Right atrium auricular region (tissue), 2 donors: ENCODE results near the gene SFT2D1. TPM values are rescaled to one million over a fixed set of nuclear protein-coding genes. Genes with fewer than 3 reads are reported as not detected.
A peak's percentile ranks its signal among the peaks of the same experiment; 100 is the strongest.

Experiments
- DNase-seq: peaks from one replicate; pipeline ENCODE4 v3.0.0-alpha.2; 2019; ENCODE audit warnings: low spot score
- H3K27ac ChIP-seq, 2 donors: fragments of 200-600 bp; sonication (generic); 1 replicate in 1 of 2; 2 replicates in 1 of 2; pipeline ENCODE4 v1.5.1; 2016 to 2019
- H3K27me3 ChIP-seq, 2 donors: fragments of 200-600 bp; sonication (generic); one replicate each; pipeline versions ENCODE4 v1.5.1 to v1.6.0; 2017 to 2019
- H3K36me3 ChIP-seq: fragments of 200-600 bp; sonication (generic); one replicate; pipeline ENCODE4 v1.5.1; 2016
- H3K4me1 ChIP-seq, 2 donors: fragments of 200-600 bp; sonication (generic); one replicate each; pipeline versions ENCODE4 v1.5.1 to v1.6.0; 2017 to 2019
- H3K4me3 ChIP-seq, 2 donors: fragments of 200-600 bp; sonication (generic); 1 replicate in 1 of 2; 2 replicates in 1 of 2; pipeline ENCODE4 v1.5.1; 2017 to 2019; ENCODE audit warnings: mild to moderate bottlenecking in 1 of 2, moderate library complexity in 1 of 2
- H3K9me3 ChIP-seq, 2 donors: fragments of 200-600 bp; sonication (generic); one replicate each; pipeline ENCODE4 v1.5.1; 2019
- total RNA-seq, 2 donors: library from RNA; depleted of rRNA; stranded (reverse); fragments of >200 nt; gene quantifications; one replicate each; pipeline ENCODE4 v1.1.0, GENCODE V29; 2016
- TF ChIP-seq, protein P1 (sequence below), 2 donors: fragments of 200-600 bp; sonication (generic); IDR thresholded peaks; one replicate each; pipeline ENCODE4 v1.5.1; 2019; ENCODE audit warnings: antibody characterized with exemption in 2 of 2

SFT2D1 gene
- total RNA-seq, 2 donors from 2014 or later, result 29.4 TPM

DNA sequence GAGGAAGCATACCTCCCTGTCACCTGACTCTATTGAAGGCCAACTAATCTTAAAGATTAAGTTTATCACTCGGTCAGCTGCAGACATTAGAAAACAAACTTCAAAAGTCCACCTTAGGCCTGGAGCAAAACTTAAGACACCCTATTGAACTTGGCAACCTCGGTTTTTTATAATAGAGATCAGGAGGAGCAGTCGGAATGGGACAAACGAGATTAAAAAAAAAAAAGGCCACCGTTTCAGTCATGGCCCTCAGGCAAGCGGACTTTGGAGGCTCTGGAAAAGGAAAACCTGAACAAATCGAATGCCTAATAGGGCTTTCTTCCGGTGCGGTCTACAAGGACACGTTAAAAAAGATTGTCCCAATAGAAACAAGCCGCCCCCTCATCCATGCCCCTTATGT, 26.9 kb downstream of the SFT2D1 start:
- TF ChIP-seq, protein P1, sequence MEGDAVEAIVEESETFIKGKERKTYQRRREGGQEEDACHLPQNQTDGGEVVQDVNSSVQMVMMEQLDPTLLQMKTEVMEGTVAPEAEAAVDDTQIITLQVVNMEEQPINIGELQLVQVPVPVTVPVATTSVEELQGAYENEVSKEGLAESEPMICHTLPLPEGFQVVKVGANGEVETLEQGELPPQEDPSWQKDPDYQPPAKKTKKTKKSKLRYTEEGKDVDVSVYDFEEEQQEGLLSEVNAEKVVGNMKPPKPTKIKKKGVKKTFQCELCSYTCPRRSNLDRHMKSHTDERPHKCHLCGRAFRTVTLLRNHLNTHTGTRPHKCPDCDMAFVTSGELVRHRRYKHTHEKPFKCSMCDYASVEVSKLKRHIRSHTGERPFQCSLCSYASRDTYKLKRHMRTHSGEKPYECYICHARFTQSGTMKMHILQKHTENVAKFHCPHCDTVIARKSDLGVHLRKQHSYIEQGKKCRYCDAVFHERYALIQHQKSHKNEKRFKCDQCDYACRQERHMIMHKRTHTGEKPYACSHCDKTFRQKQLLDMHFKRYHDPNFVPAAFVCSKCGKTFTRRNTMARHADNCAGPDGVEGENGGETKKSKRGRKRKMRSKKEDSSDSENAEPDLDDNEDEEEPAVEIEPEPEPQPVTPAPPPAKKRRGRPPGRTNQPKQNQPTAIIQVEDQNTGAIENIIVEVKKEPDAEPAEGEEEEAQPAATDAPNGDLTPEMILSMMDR (IDR thresholded peaks at IDR 0.05), result no peak
- no peaks in the 10 kb centered on the region for H3K9me3 ChIP-seq
- peaks cover 0 to 5% of the 10 kb centered on the region in 2 donors for H3K4me1 ChIP-seq
- peaks cover under 1% of the 10 kb centered on the region for H3K36me3 ChIP-seq
- DNase-seq, result no peak
- no peak overlapping the region for H3K27ac ChIP-seq
- no peaks in the 10 kb centered on the region for H3K27me3 ChIP-seq
- H3K4me3 ChIP-seq, result no peak overlapping the region

DNA sequence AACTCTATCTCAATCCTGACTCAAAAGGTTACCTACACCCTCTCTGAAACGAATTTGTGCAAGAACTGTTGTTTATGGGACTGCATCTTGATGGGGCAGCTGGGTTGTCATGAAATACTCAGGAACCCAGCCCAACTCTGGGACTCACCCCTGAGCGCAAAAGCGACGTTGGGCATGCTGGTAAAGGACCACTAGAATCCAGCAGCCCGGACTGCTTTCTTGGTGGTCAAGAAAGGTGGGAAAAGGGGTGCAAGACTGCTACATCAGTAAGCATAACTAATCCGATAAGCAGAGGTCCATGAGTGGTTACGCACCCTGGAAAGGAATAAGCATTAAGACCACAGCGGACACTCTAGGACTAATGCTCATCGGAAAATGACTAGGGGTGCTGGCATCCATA, 27.9 kb downstream of the SFT2D1 start:
- peaks cover 0 to 5% of the 10 kb centered on the region in 2 donors for H3K4me1 ChIP-seq
- TF ChIP-seq, protein P1 (IDR thresholded peaks at IDR 0.05), result no peak
- DNase-seq, result no peak
- H3K27ac ChIP-seq, result no peak overlapping the region
- no peaks in the 10 kb centered on the region for H3K36me3 ChIP-seq
- H3K4me3 ChIP-seq, result no peak overlapping the region
- H3K27me3 ChIP-seq, result no peaks in the 10 kb centered on the region
- H3K9me3 ChIP-seq, result no peaks in the 10 kb centered on the region

DNA sequence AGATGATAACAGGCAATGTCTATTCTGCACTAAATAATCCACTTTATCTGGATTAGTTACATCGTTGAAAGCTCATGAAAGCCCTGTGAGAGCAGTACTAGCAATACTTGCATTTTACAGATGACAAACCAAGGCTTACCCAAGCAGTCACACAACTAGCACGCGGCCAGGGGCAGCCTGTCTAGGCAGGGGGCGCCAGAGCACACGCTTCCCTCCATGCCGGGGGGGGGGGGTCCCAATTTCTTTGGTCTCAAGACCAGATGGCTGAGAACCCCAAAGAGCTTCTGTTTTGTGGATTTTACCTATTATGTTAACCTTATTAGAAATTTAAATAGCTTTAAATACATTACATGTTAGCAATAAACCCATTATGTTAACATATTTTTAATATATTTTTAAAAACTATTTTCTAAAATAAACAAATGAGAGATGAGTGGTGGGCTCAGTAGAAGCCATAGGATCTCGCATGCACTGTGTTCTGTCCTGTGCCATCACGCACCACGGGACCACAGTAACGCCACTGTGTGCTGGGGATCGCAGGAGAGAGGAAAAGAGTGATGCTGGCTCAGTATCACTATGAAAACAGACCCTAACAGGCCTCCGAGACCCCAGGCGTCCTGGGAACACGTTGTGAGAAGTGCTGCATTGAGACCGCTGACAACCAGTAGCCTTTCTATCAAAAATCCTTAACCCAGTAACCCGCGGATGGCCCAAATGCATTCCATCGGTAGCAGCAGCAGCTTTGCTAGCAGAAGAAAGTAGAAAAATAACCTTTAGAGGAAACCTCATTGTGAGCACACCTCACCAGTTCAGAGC, 28.9 kb downstream of the SFT2D1 start:
- Histone ChIP-seq H3K9me3 (no peaks in the 10 kb centered on the region), H3K27me3 (peaks cover 0 to 3% of the 10 kb centered on the region in 2 donors), H3K36me3 (no peaks in the 10 kb centered on the region), H3K4me3 (no peak overlapping the region), H3K27ac (no peak overlapping the region), H3K4me1 (peaks cover 0 to 3% of the 10 kb centered on the region in 2 donors)
- DNase-seq, result no peak
- TF ChIP-seq, protein P1 (IDR thresholded peaks at IDR 0.05), result peak; percentile 57 to 78

DNA sequence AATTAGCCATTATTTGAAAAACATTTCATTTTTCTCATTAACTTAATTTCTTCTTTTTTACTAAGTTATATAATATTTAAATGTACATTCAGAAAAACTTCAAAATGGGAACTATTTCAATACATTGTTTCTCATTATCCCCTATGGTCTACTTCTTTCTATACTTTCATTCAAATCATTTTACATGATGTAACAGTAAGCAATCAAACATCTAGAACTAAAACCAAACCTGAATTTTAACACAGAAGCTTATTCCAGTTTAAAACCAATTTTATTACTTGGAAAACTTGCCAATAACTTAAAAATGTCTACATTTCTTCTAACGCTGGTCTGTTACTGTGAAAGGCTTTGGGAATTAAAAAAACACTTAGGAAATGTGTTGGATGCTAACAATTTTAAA, 29.5 kb downstream of the SFT2D1 start:
- Histone ChIP-seq H3K27me3 (peaks cover 0 to 9% of the 10 kb centered on the region in 2 donors), H3K9me3 (no peaks in the 10 kb centered on the region), H3K4me1 (peaks cover 0 to 9% of the 10 kb centered on the region in 2 donors), H3K27ac (no peak overlapping the region), H3K36me3 (no peaks in the 10 kb centered on the region), H3K4me3 (no peak overlapping the region)
- DNase-seq, result no peak
- TF ChIP-seq, protein P1 (IDR thresholded peaks at IDR 0.05), result no peak

DNA sequence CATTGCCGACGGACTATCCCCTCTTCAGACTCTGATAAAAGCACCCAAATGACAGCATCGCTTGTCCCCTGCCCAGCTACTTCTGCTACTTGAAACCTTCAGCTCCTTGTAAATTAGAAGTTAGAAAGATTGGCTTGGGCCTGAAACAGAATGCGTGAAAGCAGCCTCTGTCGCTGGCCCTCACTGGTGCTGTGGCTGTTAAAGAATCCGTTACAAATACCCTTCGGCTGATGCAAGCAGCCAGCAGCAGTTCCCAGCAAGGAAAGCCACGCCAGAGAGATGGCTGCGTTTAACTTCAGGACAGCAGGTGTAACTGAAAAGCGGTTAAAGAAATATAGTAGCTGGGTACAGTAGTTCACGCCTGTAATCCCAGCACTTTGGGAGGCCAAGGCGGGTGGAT, 31.7 kb downstream of the SFT2D1 start:
- H3K4me3 ChIP-seq, result no peak overlapping the region
- no peak overlapping the region for H3K27ac ChIP-seq
- TF ChIP-seq, protein P1 (IDR thresholded peaks at IDR 0.05), result no peak
- no peak for DNase-seq
- H3K9me3 ChIP-seq, result no peaks in the 10 kb centered on the region
- peaks cover 0 to 18% of the 10 kb centered on the region in 2 donors for H3K4me1 ChIP-seq
- H3K36me3 ChIP-seq, result no peaks in the 10 kb centered on the region
- H3K27me3 ChIP-seq, result peaks cover 0 to 20% of the 10 kb centered on the region in 2 donors
